ENCODE measurements around the gene MYBPHL.

MYBPHL gene

DNA sequence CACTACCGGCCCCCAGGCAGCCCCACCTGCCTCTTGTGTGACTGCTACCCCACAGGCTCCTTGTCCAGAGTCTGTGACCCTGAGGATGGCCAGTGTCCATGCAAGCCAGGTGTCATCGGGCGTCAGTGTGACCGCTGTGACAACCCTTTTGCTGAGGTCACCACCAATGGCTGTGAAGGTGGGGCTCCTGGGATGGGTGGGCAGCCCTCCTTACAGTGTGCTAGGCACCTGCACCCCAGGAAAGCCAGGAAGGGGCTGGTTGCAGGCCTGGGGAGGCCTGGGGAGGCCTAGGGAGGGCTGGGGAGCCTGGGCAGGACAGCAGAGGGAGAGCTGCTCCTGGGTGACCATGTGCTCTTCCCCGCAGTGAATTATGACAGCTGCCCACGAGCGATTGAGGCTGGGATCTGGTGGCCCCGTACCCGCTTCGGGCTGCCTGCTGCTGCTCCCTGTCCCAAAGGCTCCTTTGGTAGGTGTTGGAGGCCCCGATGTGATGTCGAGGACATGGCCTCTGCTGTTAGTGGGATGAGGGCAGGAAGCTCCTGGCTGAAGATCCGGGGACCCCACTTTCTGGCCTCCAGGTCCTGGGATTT lies 41.0 kb downstream of the MYBPHL start:
- no peaks in the 10 kb centered on the region for H3K27me3 ChIP-seq (ENCODE audit: control insufficient read depth in 1 of 2, insufficient read depth in 2 of 2, low read length in 2 of 2)
- H3K4me1 ChIP-seq (ENCODE audit: control insufficient read depth in 1 of 2, insufficient read depth in 2 of 2, low read length in 2 of 2) = no peaks in the 10 kb centered on the region
- H3K27ac ChIP-seq (ENCODE audit: low read depth, low read length) = no peak overlapping the region
- H3K9ac ChIP-seq (ENCODE audit: low read depth in 1 of 2, low read length in 2 of 2) = no peak overlapping the region
- no peaks in the 10 kb centered on the region for H3K36me3 ChIP-seq (ENCODE audit: control insufficient read depth in 1 of 2, insufficient read depth in 2 of 2, low read length in 2 of 2)
- H3K4me3 ChIP-seq (ENCODE audit: low read depth in 1 of 2, low read length in 2 of 2) = no peak overlapping the region
- H3K9me3 ChIP-seq (ENCODE audit: control insufficient read depth in 1 of 2, low read length in 2 of 2) = no peaks in the 10 kb centered on the region

DNA sequence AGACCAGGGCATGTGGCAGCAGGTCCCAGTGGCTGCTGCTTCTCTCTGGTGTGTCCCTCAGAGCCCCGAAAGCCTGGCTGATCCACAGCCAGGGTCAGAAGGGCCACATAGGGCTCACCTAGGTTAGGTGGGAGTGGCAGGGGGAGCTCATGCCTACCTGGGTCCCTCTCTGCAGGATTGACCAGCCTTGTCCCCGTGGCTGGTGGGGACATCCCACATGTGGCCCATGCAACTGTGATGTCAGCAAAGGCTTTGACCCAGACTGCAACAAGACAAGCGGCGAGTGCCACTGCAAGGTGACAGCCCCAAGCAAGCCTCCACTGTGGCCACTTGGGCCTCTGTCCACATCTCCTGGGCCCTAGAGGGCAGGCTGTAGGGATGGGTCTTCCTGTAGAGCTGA lies 41.8 kb downstream of the MYBPHL start:
- H3K36me3 ChIP-seq (ENCODE audit: control insufficient read depth in 1 of 2, insufficient read depth in 2 of 2, low read length in 2 of 2) = no peaks in the 10 kb centered on the region
- no peak overlapping the region for H3K27ac ChIP-seq (ENCODE audit: low read depth, low read length)

GRCh38 chr1:109264379-109264755 lies 42.4 kb downstream of the MYBPHL start:
- Histone ChIP-seq H3K27ac (ENCODE audit: low read depth, low read length) (no peak overlapping the region), H3K9me3 (ENCODE audit: control insufficient read depth in 1 of 2, low read length in 2 of 2) (no peaks in the 10 kb centered on the region), H3K36me3 (ENCODE audit: control insufficient read depth in 1 of 2, insufficient read depth in 2 of 2, low read length in 2 of 2) (peaks cover 0 to under 1% of the 10 kb centered on the region in 2 donors), H3K27me3 (ENCODE audit: control insufficient read depth in 1 of 2, insufficient read depth in 2 of 2, low read length in 2 of 2) (no peaks in the 10 kb centered on the region), H3K4me3 (ENCODE audit: low read depth in 1 of 2, low read length in 2 of 2) (no peak overlapping the region), H3K4me1 (ENCODE audit: control insufficient read depth in 1 of 2, insufficient read depth in 2 of 2, low read length in 2 of 2) (no peaks in the 10 kb centered on the region), H3K9ac (ENCODE audit: low read depth in 1 of 2, low read length in 2 of 2) (no peak overlapping the region)

More for the DNA sequence above, 41.8 kb downstream of the MYBPHL start:
- Histone ChIP-seq H3K27me3 (ENCODE audit: control insufficient read depth in 1 of 2, insufficient read depth in 2 of 2, low read length in 2 of 2) (no peaks in the 10 kb centered on the region), H3K4me3 (ENCODE audit: low read depth in 1 of 2, low read length in 2 of 2) (no peak overlapping the region), H3K9me3 (ENCODE audit: control insufficient read depth in 1 of 2, low read length in 2 of 2) (no peaks in the 10 kb centered on the region), H3K9ac (ENCODE audit: low read depth in 1 of 2, low read length in 2 of 2) (no peak overlapping the region), H3K4me1 (ENCODE audit: control insufficient read depth in 1 of 2, insufficient read depth in 2 of 2, low read length in 2 of 2) (no peaks in the 10 kb centered on the region)

GRCh38 chr1:109263597-109264378 lies 43.0 kb downstream of the MYBPHL start:
- Histone ChIP-seq H3K9ac (ENCODE audit: low read depth in 1 of 2, low read length in 2 of 2) (no peak overlapping the region), H3K4me1 (ENCODE audit: control insufficient read depth in 1 of 2, insufficient read depth in 2 of 2, low read length in 2 of 2) (no peaks in the 10 kb centered on the region), H3K36me3 (ENCODE audit: control insufficient read depth in 1 of 2, insufficient read depth in 2 of 2, low read length in 2 of 2) (peaks cover 0 to 5% of the 10 kb centered on the region in 2 donors), H3K27me3 (ENCODE audit: control insufficient read depth in 1 of 2, insufficient read depth in 2 of 2, low read length in 2 of 2) (no peaks in the 10 kb centered on the region), H3K9me3 (ENCODE audit: control insufficient read depth in 1 of 2, low read length in 2 of 2) (no peaks in the 10 kb centered on the region), H3K4me3 (ENCODE audit: low read depth in 1 of 2, low read length in 2 of 2) (no peak overlapping the region), H3K27ac (ENCODE audit: low read depth, low read length) (no peak overlapping the region)

GRCh38 chr1:109263234-109263596 lies 43.6 kb downstream of the MYBPHL start:
- H3K9ac ChIP-seq (ENCODE audit: low read depth in 1 of 2, low read length in 2 of 2) = no peak overlapping the region
- no peaks in the 10 kb centered on the region for H3K9me3 ChIP-seq (ENCODE audit: control insufficient read depth in 1 of 2, low read length in 2 of 2)
- H3K36me3 ChIP-seq (ENCODE audit: control insufficient read depth in 1 of 2, insufficient read depth in 2 of 2, low read length in 2 of 2) = peaks cover 0 to 5% of the 10 kb centered on the region in 2 donors
- no peak overlapping the region for H3K4me3 ChIP-seq (ENCODE audit: low read depth in 1 of 2, low read length in 2 of 2)
- H3K27ac ChIP-seq (ENCODE audit: low read depth, low read length) = no peak overlapping the region
- no peaks in the 10 kb centered on the region for H3K4me1 ChIP-seq (ENCODE audit: control insufficient read depth in 1 of 2, insufficient read depth in 2 of 2, low read length in 2 of 2)
- H3K27me3 ChIP-seq (ENCODE audit: control insufficient read depth in 1 of 2, insufficient read depth in 2 of 2, low read length in 2 of 2) = no peaks in the 10 kb centered on the region

- no peaks in the 10 kb centered on the region for H3K27me3 ChIP-seq (ENCODE audit: control insufficient read depth in 1 of 2, insufficient read depth in 2 of 2, low read length in 2 of 2)
- H3K4me3 ChIP-seq (ENCODE audit: low read depth in 1 of 2, low read length in 2 of 2) = no peak overlapping the region
- H3K9me3 ChIP-seq (ENCODE audit: control insufficient read depth in 1 of 2, low read length in 2 of 2) = no peaks in the 10 kb centered on the region
- no peaks in the 10 kb centered on the region for H3K4me1 ChIP-seq (ENCODE audit: control insufficient read depth in 1 of 2, insufficient read depth in 2 of 2, low read length in 2 of 2)
- no peak overlapping the region for H3K27ac ChIP-seq (ENCODE audit: low read depth, low read length)
- peaks cover 0 to 5% of the 10 kb centered on the region in 2 donors for H3K36me3 ChIP-seq (ENCODE audit: control insufficient read depth in 1 of 2, insufficient read depth in 2 of 2, low read length in 2 of 2)
- no peak overlapping the region for H3K9ac ChIP-seq (ENCODE audit: low read depth in 1 of 2, low read length in 2 of 2)
Measured at GRCh38 chr1:109262231-109263055, 44.4 kb downstream of the MYBPHL start.

DNA sequence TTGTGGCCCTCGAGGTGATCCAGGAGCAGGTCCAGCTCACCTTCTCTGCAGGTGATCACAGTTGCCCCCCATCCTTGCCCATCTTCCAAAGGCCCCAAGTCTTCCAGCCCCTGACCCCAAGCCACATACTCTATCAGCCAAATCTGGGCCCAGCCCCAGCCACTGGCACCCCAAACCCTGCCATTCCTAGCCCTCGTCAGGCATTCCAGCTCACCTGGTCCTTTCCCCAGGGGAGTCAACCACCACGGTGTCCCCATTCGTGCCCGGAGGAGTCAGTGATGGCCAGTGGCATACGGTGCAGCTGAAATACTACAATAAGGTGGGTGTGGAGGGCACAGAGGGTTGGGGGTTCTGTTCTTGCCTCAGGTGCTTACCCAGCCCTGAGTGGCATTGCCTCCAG lies 45.2 kb downstream of the MYBPHL start:
- H3K4me1 ChIP-seq (ENCODE audit: control insufficient read depth in 1 of 2, insufficient read depth in 2 of 2, low read length in 2 of 2) = no peaks in the 10 kb centered on the region
- no peak overlapping the region for H3K27ac ChIP-seq (ENCODE audit: low read depth, low read length)
- H3K27me3 ChIP-seq (ENCODE audit: control insufficient read depth in 1 of 2, insufficient read depth in 2 of 2, low read length in 2 of 2) = no peaks in the 10 kb centered on the region
- H3K9ac ChIP-seq (ENCODE audit: low read depth in 1 of 2, low read length in 2 of 2) = no peak overlapping the region
- peaks cover 0 to 5% of the 10 kb centered on the region in 2 donors for H3K36me3 ChIP-seq (ENCODE audit: control insufficient read depth in 1 of 2, insufficient read depth in 2 of 2, low read length in 2 of 2)
- H3K9me3 ChIP-seq (ENCODE audit: control insufficient read depth in 1 of 2, low read length in 2 of 2) = no peaks in the 10 kb centered on the region
- H3K4me3 ChIP-seq (ENCODE audit: low read depth in 1 of 2, low read length in 2 of 2) = no peak overlapping the region

DNA sequence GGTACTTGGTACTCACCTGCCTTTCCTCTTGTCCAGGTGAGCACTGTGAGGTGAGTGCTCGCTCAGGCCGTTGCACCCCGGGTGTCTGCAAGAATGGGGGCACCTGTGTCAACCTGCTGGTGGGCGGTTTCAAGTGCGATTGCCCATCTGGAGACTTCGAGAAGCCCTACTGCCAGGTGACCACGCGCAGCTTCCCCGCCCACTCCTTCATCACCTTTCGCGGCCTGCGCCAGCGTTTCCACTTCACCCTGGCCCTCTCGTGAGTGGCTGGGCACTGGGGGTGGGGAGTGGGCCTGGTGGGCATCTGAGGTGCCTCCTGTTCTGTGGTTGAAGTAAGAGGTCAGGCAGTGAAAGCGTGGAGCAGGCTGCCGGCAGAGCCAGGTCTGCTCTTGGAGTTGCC lies 45.8 kb downstream of the MYBPHL start:
- Histone ChIP-seq H3K4me1 (ENCODE audit: control insufficient read depth in 1 of 2, insufficient read depth in 2 of 2, low read length in 2 of 2) (no peaks in the 10 kb centered on the region), H3K27ac (ENCODE audit: low read depth, low read length) (no peak overlapping the region), H3K4me3 (ENCODE audit: low read depth in 1 of 2, low read length in 2 of 2) (no peak overlapping the region), H3K9me3 (ENCODE audit: control insufficient read depth in 1 of 2, low read length in 2 of 2) (no peaks in the 10 kb centered on the region), H3K27me3 (ENCODE audit: control insufficient read depth in 1 of 2, insufficient read depth in 2 of 2, low read length in 2 of 2) (no peaks in the 10 kb centered on the region), H3K36me3 (ENCODE audit: control insufficient read depth in 1 of 2, insufficient read depth in 2 of 2, low read length in 2 of 2) (peaks cover 0 to 5% of the 10 kb centered on the region in 2 donors), H3K9ac (ENCODE audit: low read depth in 1 of 2, low read length in 2 of 2) (no peak overlapping the region)

- Histone ChIP-seq H3K4me3 (ENCODE audit: low read depth in 1 of 2, low read length in 2 of 2) (no peak overlapping the region), H3K4me1 (ENCODE audit: control insufficient read depth in 1 of 2, insufficient read depth in 2 of 2, low read length in 2 of 2) (peaks cover 6 to 7% of the 10 kb centered on the region in 2 donors), H3K36me3 (ENCODE audit: control insufficient read depth in 1 of 2, insufficient read depth in 2 of 2, low read length in 2 of 2) (peaks cover 0 to 5% of the 10 kb centered on the region in 2 donors), H3K9me3 (ENCODE audit: control insufficient read depth in 1 of 2, low read length in 2 of 2) (no peaks in the 10 kb centered on the region), H3K27me3 (ENCODE audit: control insufficient read depth in 1 of 2, insufficient read depth in 2 of 2, low read length in 2 of 2) (no peaks in the 10 kb centered on the region), H3K27ac (ENCODE audit: low read depth, low read length) (no peak overlapping the region), H3K9ac (ENCODE audit: low read depth in 1 of 2, low read length in 2 of 2) (no peak overlapping the region)
Measured at GRCh38 chr1:109259674-109260557, 46.9 kb downstream of the MYBPHL start.

Measured in duodenal mucosa (tissue), 2 donors.